ENCODE measurements around the gene POU6F2. TPM values are rescaled to one million over a fixed set of nuclear protein-coding genes. Genes with fewer than 3 reads are reported as not detected.

Gene POU6F2
- total and polyA plus RNA-seq, 12 donors = 0.03 to 0.31 (median 0.19) TPM; not detected in 9

DNA sequence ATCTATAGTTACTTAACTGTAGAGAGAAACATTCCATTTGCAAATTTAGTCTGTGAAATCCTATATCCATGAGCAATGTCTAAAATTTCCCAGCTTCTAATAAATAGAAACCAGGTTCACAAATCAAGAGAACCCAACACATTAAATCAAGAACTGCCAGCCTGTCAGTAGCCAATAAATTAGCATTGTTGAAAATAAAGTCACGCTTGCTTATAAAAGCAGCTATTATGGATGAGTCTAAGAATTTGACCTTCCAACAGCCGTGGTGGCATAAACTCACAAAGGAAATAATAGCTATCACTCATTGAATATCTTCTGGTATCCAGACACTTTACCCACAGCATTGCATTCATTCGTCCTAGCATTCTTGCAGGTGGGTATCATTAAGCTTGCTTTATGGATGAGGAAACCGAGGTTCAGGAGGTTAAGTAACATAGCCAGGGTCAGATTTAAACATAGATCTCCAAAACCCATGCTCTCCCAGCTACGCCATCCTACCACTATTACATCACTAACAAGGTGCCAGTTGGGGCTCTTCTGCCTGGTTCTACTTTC is 328.4 kb downstream of the POU6F2 start:
- Histone ChIP-seq H3K27me3 (no peaks in the 10 kb centered on the region), H3K36me3 (replicated peaks in 1 of 2) (no peaks in the 10 kb centered on the region), H3K9me3 (replicated peaks in 1 of 3) (no peaks in the 10 kb centered on the region), H3K27ac (no peak overlapping the region), H3K4me1 (replicated peaks in 1 of 2) (no peaks in the 10 kb centered on the region), H3K4me3 (no peak overlapping the region)
- 46 to 63% (median 50%) methylated on average over 5 of the region's 5 CpGs for WGBS, 4 donors
- no peak for TF ChIP-seq POLR2A (IDR thresholded peaks at IDR 0.05)
- TF ChIP-seq, protein P1, sequence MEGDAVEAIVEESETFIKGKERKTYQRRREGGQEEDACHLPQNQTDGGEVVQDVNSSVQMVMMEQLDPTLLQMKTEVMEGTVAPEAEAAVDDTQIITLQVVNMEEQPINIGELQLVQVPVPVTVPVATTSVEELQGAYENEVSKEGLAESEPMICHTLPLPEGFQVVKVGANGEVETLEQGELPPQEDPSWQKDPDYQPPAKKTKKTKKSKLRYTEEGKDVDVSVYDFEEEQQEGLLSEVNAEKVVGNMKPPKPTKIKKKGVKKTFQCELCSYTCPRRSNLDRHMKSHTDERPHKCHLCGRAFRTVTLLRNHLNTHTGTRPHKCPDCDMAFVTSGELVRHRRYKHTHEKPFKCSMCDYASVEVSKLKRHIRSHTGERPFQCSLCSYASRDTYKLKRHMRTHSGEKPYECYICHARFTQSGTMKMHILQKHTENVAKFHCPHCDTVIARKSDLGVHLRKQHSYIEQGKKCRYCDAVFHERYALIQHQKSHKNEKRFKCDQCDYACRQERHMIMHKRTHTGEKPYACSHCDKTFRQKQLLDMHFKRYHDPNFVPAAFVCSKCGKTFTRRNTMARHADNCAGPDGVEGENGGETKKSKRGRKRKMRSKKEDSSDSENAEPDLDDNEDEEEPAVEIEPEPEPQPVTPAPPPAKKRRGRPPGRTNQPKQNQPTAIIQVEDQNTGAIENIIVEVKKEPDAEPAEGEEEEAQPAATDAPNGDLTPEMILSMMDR (IDR thresholded peaks at IDR 0.05) = no peak
- no peak for DNase-seq
- intact Hi-C loops (cut with DNase I) = no loop called here

GRCh38 chr7:39310699-39311098 is 333.0 kb downstream of the POU6F2 start:
- DNase-seq = no peak
- Histone ChIP-seq H3K27me3 (no peaks in the 10 kb centered on the region), H3K27ac (no peak overlapping the region), H3K9me3 (replicated peaks in 1 of 3) (no peaks in the 10 kb centered on the region), H3K36me3 (replicated peaks in 1 of 2) (no peaks in the 10 kb centered on the region), H3K4me1 (replicated peaks in 1 of 2) (no peaks in the 10 kb centered on the region), H3K4me3 (no peak overlapping the region)
- 69 to 73% (median 71%) methylated on average over 6 to 8 of the region's 8 CpGs for WGBS, 4 donors
- no peak for TF ChIP-seq POLR2A (IDR thresholded peaks at IDR 0.05)
- TF ChIP-seq, protein P1 (IDR thresholded peaks at IDR 0.05) = no peak
- intact Hi-C loops (cut with DNase I) = no loop called here

GRCh38 chr7:39312254-39312989 is 334.7 kb downstream of the POU6F2 start:
- no peak overlapping the region for H3K27ac ChIP-seq
- TF ChIP-seq POLR2A (IDR thresholded peaks at IDR 0.05) = no peak
- TF ChIP-seq, protein P1 (IDR thresholded peaks at IDR 0.05) = no peak
- no peaks in the 10 kb centered on the region for H3K27me3 ChIP-seq
- H3K4me1 ChIP-seq (replicated peaks in 1 of 2) = no peaks in the 10 kb centered on the region
- no peaks in the 10 kb centered on the region for H3K36me3 ChIP-seq (replicated peaks in 1 of 2)
- 67 to 79% (median 76%) methylated on average over 10 of the region's 10 CpGs for WGBS, 4 donors
- intact Hi-C loops (cut with DNase I) = no loop called here
- no peak overlapping the region for H3K4me3 ChIP-seq
- H3K9me3 ChIP-seq (replicated peaks in 1 of 3) = no peaks in the 10 kb centered on the region
- DNase-seq = no peak

DNA sequence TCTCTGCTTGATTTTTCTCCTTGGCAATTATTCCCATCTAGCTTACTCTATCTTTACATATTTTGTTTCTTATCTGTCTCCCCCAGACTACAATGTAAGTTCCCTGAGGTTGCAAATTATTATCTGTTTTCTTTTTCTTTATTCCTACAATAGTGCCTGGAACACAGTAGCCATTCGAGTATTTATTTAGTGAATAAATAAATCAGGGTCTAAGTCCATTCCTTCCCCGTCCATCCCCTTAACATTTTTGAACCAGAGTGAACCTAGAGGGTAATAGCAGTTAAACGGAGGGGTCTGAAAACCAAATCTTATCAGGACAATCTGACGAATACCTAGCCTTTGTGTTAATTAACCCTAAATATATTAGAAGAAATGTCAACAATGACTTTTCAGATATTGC is 335.7 kb downstream of the POU6F2 start:
- 49 to 71% (median 52%) methylated on average over 4 of the region's 4 CpGs for WGBS, 4 donors
- Histone ChIP-seq H3K27ac (no peak overlapping the region), H3K27me3 (no peaks in the 10 kb centered on the region), H3K4me1 (replicated peaks in 1 of 2) (no peaks in the 10 kb centered on the region), H3K36me3 (replicated peaks in 1 of 2) (no peaks in the 10 kb centered on the region), H3K9me3 (replicated peaks in 1 of 3) (no peaks in the 10 kb centered on the region), H3K4me3 (no peak overlapping the region)
- intact Hi-C loops (cut with DNase I) = no loop called here
- TF ChIP-seq POLR2A (IDR thresholded peaks at IDR 0.05) = no peak
- TF ChIP-seq, protein P1 (IDR thresholded peaks at IDR 0.05) = no peak
- DNase-seq = no peak
